KOPT-K1 (cell line): Measurements from ENCODE around the gene STARD3NL.
A peak's percentile ranks its signal among the peaks of the same experiment; 100 is the strongest.

ENCODE experiments used
- H3K27ac ChIP-seq: fragments of 200-600 bp; sonication (generic); 2 replicates; pipeline ENCODE4 v1.5.1; 2016; ENCODE audit warnings: antibody characterized with exemption, mild to moderate bottlenecking, low read depth, low read length; ENCODE audit not compliant: poor library complexity, severe bottlenecking
- H3K36me3 ChIP-seq: fragments of 200-600 bp; sonication (generic); 2 replicates; pipeline ENCODE4 v1.5.1; 2017; ENCODE audit warnings: antibody characterized with exemption, mild to moderate bottlenecking, low read length, moderate library complexity; ENCODE audit not compliant: insufficient read depth
- H3K9me3 ChIP-seq: fragments of 200-600 bp; sonication (generic); 2 replicates; pipeline ENCODE4 v1.5.1; 2017; ENCODE audit warnings: antibody characterized with exemption, low read length, mild to moderate bottlenecking; ENCODE audit not compliant: insufficient read depth, poor library complexity, severe bottlenecking

STARD3NL gene

GRCh38 chr7:38192327-38192726, 14.3 kb downstream of the STARD3NL start:
- Histone ChIP-seq H3K36me3 (no peaks in the 10 kb centered on the region), H3K27ac (no peak overlapping the region), H3K9me3 (peaks cover 15% of the 10 kb centered on the region)

GRCh38 chr7:38195804-38196595, 18.0 kb downstream of the STARD3NL start:
- no peaks in the 10 kb centered on the region for H3K36me3 ChIP-seq
- peaks cover 12% of the 10 kb centered on the region for H3K9me3 ChIP-seq

DNA sequence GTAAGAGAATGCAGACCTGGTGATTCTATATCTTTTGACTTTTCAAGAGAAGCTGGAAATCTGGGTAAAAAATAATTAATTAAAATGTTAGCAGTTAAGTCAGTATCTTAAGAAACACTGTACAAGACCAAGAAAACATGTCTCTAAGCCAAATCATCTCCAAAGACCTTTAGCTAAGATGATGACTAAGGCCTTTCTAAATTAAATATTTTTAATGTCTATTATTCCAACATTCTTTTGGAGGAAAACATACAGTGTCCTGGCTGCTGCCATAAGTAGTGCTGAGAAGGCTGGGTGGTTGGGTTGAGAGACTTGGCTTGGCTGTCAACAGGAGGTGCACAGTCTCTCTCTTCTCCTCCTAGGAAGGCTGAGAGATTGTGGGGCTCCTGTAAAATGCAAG, 20.3 kb downstream of the STARD3NL start:
- H3K27ac ChIP-seq = no peak overlapping the region
- H3K9me3 ChIP-seq = no peaks in the 10 kb centered on the region
- 0 out of 2 replicates have a peak, but pooled peaks cover 7% of the 10 kb centered on the region for H3K36me3 ChIP-seq

More at GRCh38 chr7:38195804-38196595, 18.0 kb downstream of the STARD3NL start:
- H3K27ac ChIP-seq = no peak overlapping the region

- Histone ChIP-seq H3K9me3 (no peaks in the 10 kb centered on the region), H3K27ac (no peak overlapping the region), H3K36me3 (0 out of 2 replicates have a peak, but pooled peaks cover 7% of the 10 kb centered on the region)
Measured at GRCh38 chr7:38199154-38199553, 21.1 kb downstream of the STARD3NL start.

GRCh38 chr7:38199782-38200181, 21.7 kb downstream of the STARD3NL start:
- H3K9me3 ChIP-seq = no peaks in the 10 kb centered on the region
- H3K27ac ChIP-seq = no peak overlapping the region
- H3K36me3 ChIP-seq = 0 out of 2 replicates have a peak, but pooled peaks cover 7% of the 10 kb centered on the region

- no peak overlapping the region for H3K27ac ChIP-seq
- peaks cover 43% of the 10 kb centered on the region for H3K36me3 ChIP-seq
- no peaks in the 10 kb centered on the region for H3K9me3 ChIP-seq
Measured at GRCh38 chr7:38206071-38206470, 28.0 kb downstream of the STARD3NL start.

GRCh38 chr7:38207843-38208242, 29.8 kb downstream of the STARD3NL start:
- H3K36me3 ChIP-seq = peaks cover 49% of the 10 kb centered on the region
- no peaks in the 10 kb centered on the region for H3K9me3 ChIP-seq
- H3K27ac ChIP-seq = no peak overlapping the region

DNA sequence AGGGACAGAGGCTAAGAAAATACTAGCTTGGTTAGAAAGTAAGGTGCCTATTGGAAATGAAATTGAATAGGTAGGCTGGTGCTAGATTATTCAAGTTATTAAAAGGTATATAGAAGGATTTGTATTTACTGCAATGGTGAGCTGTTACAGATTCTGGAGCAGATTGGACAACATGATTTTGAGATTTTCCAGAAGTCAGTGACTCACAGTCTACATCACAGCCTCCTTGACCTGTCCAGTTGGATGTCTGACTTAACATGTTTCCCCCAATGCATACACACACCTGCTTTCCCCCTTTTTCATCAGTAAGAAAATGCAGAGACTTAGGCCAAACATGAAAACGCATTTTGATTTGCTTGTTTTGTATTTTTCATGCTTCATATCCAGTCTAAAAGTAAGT, 33.4 kb downstream of the STARD3NL start:
- Histone ChIP-seq H3K36me3 (peaks cover 63% of the 10 kb centered on the region), H3K27ac (no peak overlapping the region), H3K9me3 (no peaks in the 10 kb centered on the region)

GRCh38 chr7:38211940-38212339, 33.9 kb downstream of the STARD3NL start:
- Histone ChIP-seq H3K27ac (no peak overlapping the region), H3K9me3 (no peaks in the 10 kb centered on the region), H3K36me3 (peaks cover 60% of the 10 kb centered on the region)

- Histone ChIP-seq H3K27ac (peak overlapping the region; percentile 99), H3K36me3 (peaks cover 42% of the 10 kb centered on the region), H3K9me3 (no peaks in the 10 kb centered on the region)
Measured at GRCh38 chr7:38215115-38215514, 37.1 kb downstream of the STARD3NL start.

GRCh38 chr7:38215735-38216670, 38.0 kb downstream of the STARD3NL start:
- H3K36me3 ChIP-seq = peaks cover 35% of the 10 kb centered on the region

DNA sequence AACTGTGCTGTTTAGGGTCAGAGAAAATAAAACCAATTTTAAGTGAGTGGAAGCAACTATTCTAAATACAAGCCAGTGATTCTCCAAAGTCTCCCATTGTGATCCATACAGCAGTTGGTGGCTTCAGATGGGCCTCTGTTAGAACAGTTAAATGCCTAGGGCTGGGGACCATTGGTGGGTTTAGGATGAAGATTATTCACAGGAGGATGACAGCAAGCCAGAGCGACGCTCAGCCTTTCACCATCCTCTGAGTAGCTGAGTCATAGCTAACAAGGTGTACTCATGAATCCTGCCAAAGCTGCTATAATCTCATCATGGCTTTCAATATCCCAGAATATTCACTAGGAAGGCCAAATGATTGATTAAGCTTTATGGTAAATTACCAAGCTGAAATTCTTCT, 39.6 kb downstream of the STARD3NL start:
- Histone ChIP-seq H3K9me3 (no peaks in the 10 kb centered on the region), H3K36me3 (peaks cover 27% of the 10 kb centered on the region)

More at GRCh38 chr7:38215735-38216670, 38.0 kb downstream of the STARD3NL start:
- Histone ChIP-seq H3K9me3 (no peaks in the 10 kb centered on the region), H3K27ac (peak overlapping the region; percentile 99)

GRCh38 chr7:38220452-38220851, 42.4 kb downstream of the STARD3NL start:
- H3K9me3 ChIP-seq = no peaks in the 10 kb centered on the region
- peak overlapping the region; percentile 99 for H3K27ac ChIP-seq
- H3K36me3 ChIP-seq = peaks cover 26% of the 10 kb centered on the region

More for the DNA sequence above, 39.6 kb downstream of the STARD3NL start:
- peak overlapping the region; percentile 99 for H3K27ac ChIP-seq

DNA sequence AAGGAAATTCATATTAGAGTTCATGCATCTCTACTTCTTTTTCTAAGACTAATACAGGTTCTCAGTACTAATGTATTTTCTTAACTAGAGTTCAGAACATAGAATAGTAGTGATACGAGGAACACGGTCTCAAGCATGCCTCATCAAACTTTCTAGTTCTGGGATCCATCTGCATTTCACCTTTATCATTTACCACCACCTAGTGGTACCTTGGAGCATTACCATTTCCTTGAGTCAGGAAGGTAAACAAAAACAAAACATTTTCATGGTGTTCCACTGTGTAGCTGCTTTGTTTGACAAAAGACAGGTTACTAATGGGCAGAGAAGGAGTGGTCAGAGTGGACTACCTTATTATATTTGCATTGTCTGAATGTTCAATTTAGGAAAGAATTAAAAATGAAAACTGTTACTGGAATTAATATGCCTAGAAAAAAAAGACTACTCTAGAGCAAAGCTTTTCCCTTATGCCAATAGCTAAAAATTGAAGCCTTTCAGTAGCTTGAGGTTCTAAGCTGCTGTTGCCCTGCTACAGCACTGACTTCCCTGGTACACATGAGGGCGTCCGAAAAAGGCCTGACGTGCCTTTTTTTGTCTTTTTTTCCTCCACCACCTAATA, 44.5 kb downstream of the STARD3NL start:
- peak overlapping the region; percentile 99 for H3K27ac ChIP-seq
- H3K36me3 ChIP-seq = peaks cover 27% of the 10 kb centered on the region
- H3K9me3 ChIP-seq = no peaks in the 10 kb centered on the region

GRCh38 chr7:38223306-38223705, 45.3 kb downstream of the STARD3NL start:
- H3K9me3 ChIP-seq = no peaks in the 10 kb centered on the region
- H3K36me3 ChIP-seq = peaks cover 27% of the 10 kb centered on the region
- H3K27ac ChIP-seq = peak overlapping the region; percentile 99
